RPMI8226 (cell line): Measurements from ENCODE around the gene CNKSR3.

ENCODE experiments used
- DNase-seq: peaks from one replicate; pipeline ENCODE4 v3.0.0-alpha.2; 2015

CNKSR3 gene

GRCh38 chr6:154410619-154411072, 99.8 kb downstream of the CNKSR3 start:
- DNase-seq, result no peak

DNA sequence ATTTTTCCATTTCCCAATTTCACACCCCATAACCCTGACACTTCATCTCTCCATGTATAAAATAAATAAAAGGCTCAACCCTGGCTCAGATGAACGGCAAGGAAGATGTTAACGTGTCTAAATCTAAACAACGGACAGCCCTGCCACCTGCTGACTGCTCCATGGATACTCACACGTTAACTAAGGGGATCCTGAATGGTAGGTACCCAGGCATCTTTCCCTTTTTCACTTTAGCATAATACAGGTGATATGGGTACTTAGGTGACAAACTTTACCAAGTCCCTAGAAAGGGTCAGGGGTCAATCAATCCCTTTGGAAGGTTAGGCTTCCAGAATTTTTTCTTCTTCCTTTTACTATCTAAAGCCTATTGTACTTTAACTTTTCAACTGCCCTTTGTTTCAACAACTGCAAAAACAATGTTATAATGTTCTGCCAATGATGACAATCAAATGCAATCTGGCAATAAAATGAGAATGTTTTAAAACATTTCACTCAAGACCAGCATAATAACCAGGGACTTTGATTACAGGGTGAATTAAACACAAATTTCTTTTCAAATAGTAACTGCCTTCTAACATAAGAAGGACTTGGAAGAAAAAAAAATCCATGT, 101.5 kb downstream of the CNKSR3 start:
- DNase-seq, result peak; percentile 40

- no peak for DNase-seq
Measured at GRCh38 chr6:154407440-154407839, 103.0 kb downstream of the CNKSR3 start.

- no peak for DNase-seq
Measured at GRCh38 chr6:154406869-154407268, 103.6 kb downstream of the CNKSR3 start.

DNA sequence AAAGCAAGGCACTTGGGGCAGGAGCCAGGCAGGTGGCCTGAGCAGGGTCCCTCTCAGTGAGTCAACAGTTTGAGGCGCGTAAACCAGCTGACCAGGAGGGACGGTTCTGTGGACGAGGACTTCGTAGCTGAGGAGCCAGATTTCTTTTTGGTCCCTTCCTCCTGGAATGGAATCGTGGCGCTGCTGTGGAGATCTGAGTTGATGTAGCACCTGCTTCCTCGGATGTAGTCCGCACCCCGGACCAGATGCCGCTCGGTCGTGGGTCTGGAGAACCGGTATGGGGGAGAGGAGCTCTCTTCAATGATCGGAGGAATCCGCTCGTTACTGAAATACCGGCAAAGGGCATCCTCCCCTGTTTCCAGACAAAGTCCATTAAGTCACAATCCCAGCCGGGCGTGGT, 104.2 kb downstream of the CNKSR3 start:
- DNase-seq, result no peak

DNA sequence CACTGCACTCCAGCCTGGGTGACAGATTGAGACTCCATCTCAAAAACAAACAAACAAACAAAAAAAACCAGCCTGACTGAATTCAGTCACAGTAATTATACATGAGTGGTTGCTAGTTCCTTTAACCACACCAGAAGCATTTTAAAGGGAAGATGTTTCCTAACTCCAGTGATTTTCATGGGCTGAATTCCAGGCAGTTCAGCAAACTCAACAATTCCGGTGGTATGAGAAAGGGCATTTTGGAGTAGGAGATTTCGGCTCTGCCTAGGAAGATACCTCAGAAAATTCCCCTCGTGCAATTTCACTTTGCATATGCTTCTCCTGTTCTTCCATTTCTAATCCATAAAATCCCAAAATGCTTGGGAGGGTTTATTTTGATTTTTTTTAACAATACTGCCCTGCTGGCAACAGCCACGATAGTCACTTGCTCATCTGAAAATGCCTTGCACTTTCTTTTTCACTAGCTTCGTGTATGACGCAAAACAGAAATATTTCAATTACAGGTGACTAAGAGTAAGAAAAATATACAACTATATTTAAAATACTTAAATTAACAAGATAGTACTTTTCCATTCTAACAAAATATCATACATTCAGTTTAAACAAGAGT, 105.6 kb downstream of the CNKSR3 start:
- no peak for DNase-seq

- DNase-seq, result peak; percentile 44
Measured at GRCh38 chr6:154403788-154404187, 106.7 kb downstream of the CNKSR3 start.

DNA sequence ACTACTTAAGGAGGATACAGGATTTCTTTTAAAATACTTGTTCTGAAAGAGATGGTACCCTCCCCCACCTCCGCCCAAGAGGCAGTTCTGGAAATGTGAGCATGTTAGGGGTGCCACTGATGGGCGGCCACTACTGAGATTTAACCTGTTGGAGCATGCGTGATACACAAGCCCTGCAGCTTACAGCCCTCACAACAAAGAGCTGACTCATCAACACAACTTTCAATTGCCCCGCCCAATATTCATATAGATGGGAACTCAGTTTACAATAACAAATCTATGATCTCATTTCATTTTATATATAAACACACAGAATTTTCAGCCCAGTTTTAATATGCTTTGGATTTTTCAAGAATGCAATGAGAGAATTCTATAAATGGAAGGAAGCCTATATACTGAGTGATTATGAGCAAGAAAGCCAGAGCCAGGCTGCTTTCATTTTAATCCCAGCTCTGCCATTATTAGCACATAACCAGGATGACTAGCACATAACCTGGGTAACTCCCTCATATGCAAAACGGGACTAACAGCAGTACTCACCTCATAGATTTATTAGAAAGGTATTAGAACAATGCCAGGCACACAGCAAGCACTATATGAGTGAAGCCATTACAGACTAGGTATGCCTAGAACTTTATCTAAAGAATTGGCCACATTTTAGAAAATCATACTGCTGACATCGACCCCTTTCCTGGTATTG, 108.3 kb downstream of the CNKSR3 start:
- DNase-seq, result no peak

GRCh38 chr6:154399097-154399496, 111.4 kb downstream of the CNKSR3 start:
- no peak for DNase-seq

GRCh38 chr6:154397491-154398195, 112.8 kb downstream of the CNKSR3 start:
- DNase-seq, result no peak

GRCh38 chr6:154395878-154396277, 114.6 kb downstream of the CNKSR3 start:
- DNase-seq, result no peak

- DNase-seq, result no peak
Measured at GRCh38 chr6:154395316-154395715, 115.2 kb downstream of the CNKSR3 start.

DNA sequence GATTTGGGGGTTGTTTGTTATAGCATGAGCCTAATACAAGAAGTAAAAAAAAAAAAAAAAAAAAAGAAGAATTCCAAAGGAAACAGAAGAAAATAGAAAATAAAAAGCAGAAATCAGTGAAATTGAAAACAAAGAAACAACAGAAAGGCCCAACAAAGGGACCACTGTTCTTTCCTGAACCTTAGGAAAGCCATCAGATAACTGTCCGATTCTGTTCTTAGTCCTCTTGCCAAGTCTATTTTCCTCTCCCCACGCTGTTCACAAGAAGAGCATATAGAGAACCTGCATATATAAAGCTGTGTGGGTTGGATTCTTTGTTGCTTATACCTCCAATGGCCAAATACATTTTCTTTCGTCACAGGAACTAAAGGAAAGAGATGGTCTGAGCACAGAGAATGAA, 115.9 kb downstream of the CNKSR3 start:
- no peak for DNase-seq

- DNase-seq, result no peak
Measured at GRCh38 chr6:154390034-154390433, 120.5 kb downstream of the CNKSR3 start.

DNA sequence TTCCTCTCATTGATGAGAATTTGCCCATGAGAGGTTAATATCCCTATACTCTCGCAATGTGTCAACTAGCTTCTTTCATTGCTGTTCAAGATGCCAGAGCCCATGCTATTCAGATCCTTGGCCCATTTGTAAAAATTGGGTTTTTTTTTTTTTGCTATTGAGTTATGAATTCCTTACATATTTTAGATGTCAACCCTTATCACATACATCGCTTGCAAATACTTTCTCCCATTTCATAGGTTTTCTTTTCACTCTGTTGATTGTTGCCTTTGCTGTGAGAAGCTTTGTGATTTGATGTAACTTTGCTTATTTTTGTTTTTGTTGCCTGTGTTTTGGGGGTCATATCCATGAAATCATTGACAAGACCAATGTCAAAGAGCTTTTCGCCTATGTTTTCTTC, 121.7 kb downstream of the CNKSR3 start:
- DNase-seq, result no peak

DNA sequence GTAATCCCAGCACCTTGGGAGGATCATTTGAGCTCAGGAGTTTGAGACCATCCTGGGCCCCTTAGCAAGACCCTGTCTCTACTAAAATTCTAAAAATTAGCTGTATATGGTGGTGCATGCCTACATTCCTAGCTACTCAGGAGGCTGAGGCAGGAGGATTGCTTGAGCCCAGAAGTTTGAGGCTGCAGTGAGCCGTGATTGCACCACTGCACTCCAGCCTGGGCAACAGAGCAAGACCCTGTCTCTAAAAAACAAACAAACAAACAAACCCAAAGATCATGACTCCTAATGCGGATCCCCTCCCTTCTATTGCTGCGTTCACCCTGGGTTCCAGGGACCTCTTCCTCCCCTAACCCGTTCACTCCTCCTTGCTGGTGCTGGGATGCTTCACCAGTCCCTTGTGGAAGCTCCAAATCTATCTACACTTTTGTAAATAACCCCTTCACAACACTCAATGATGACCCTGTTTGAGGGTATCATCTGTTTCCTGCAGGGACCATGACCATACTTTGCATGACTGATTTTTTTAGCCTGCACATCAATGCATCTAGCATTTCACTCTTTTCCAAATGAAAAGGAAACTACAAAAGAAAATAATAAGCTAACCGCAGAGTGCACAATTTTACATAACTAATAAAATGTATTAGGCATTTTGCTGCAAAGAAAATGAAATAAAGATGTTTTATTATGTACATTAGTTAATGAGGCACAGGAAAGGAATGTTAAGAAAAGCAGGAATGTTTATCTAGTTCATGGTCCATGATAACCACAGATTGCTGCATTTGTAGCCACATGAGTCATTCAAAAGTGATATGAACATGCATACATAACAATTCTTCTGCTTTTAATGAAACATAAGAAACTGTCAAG, 123.4 kb downstream of the CNKSR3 start:
- DNase-seq, result no peak

GRCh38 chr6:154384191-154384590, 126.3 kb downstream of the CNKSR3 start:
- no peak for DNase-seq

DNA sequence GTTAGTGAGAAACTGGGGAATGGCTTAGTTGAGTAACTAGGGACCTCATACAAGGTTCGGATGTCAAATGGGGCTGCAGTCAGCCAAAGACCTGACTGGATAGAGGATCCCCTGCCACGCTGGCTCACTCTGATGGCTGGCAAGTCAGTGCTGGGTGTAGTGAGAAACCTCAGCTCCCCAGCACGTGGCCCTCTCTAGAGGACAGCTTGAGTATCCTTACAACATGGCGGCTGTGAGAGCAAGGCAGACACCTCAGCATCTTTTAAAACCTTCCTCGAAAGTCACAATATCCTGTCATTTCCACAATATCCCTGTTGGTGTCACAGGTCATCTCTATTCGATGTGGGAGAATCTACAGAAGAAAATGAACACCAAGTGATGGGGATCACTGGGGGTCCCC, 127.2 kb downstream of the CNKSR3 start:
- no peak for DNase-seq

DNA sequence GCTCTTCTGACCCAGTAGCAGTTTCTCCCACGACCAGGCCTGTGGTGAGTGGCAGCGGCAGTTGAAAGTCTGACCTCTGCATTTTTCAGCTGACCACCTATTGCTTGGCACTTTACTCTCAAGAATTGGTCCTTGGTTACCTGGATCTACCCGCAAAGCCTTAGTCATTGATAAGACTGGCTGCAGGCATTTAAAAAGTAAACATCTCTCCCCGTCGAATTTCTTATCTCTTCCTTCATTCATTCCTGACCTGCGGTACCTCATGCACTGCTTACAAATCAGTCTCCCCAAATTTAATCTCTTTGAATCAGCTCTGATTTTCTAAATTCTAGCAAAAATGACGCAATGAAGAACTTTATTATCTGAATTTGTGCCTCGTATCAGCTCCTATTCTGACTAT, 127.7 kb downstream of the CNKSR3 start:
- DNase-seq, result no peak

- no peak for DNase-seq
Measured at GRCh38 chr6:154381548-154381947, 128.9 kb downstream of the CNKSR3 start.

GRCh38 chr6:154380741-154381140, 129.7 kb downstream of the CNKSR3 start:
- no peak for DNase-seq

- no peak for DNase-seq
Measured at GRCh38 chr6:154379585-154379984, 130.9 kb downstream of the CNKSR3 start.

DNA sequence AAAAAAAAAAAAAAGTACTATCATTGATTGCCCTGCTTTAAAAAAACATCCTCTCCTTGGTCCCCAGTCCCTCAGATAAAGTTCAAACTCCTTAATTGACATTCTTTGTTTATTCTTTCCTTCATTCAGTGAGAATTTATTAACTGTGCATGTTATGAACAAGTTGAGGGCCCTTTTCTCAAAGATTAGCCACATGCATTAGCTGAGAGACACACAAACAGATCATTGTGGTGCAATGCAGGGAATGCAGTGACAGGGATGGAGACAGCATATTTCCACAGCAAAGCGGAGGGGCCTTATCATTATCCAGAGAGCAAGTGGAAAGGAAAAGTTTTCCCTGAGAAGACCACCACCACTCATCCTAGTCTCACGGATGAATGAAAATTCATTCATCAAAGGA, 132.0 kb downstream of the CNKSR3 start:
- no peak for DNase-seq
